ENCODE measurements around the gene PDF. TPM values are rescaled to one million over a fixed set of nuclear protein-coding genes. Genes with fewer than 3 reads are reported as not detected.

PDF gene
- total RNA-seq, 1 donor from 2014 or later, result 44.9 TPM

GRCh38 chr16:69318911-69319289 is 11.5 kb downstream of the PDF start:
- intact Hi-C loops (cut with DNase I), result no loop called here
- Histone ChIP-seq H3K4me1 (peaks cover 7% of the 10 kb centered on the region), H3K27me3 (no peaks in the 10 kb centered on the region), H3K4me3 (no peak overlapping the region), H3K9me3 (no peaks in the 10 kb centered on the region), H3K27ac (no peak overlapping the region), H3K36me3 (peaks cover 0 to 88% of the 10 kb centered on the region in 2 donors)
- no peak for TF ChIP-seq POLR2A (IDR thresholded peaks at IDR 0.05)
- no peak for TF ChIP-seq CTCF (IDR thresholded peaks at IDR 0.05)
- no peak for TF ChIP-seq POLR2AphosphoS5 (IDR thresholded peaks at IDR 0.05; ENCODE audit: insufficient read depth in 1 of 2, low read depth in 1 of 2)
- no peak for DNase-seq (ENCODE audit: extremely low spot score in 2 of 2)

- peaks cover 0 to 84% of the 10 kb centered on the region in 2 donors for H3K36me3 ChIP-seq
- intact Hi-C loops (cut with DNase I), result no loop called here
- H3K27me3 ChIP-seq, result no peaks in the 10 kb centered on the region
- H3K4me1 ChIP-seq, result peaks cover 4% of the 10 kb centered on the region
- H3K9me3 ChIP-seq, result no peaks in the 10 kb centered on the region
- DNase-seq (ENCODE audit: extremely low spot score in 2 of 2), result no peak
- TF ChIP-seq POLR2A (IDR thresholded peaks at IDR 0.05), result no peak
- no peak for TF ChIP-seq CTCF (IDR thresholded peaks at IDR 0.05)
- TF ChIP-seq POLR2AphosphoS5 (IDR thresholded peaks at IDR 0.05; ENCODE audit: insufficient read depth in 1 of 2, low read depth in 1 of 2), result no peak
- no peak overlapping the region for H3K4me3 ChIP-seq
- no peak overlapping the region for H3K27ac ChIP-seq
Measured at GRCh38 chr16:69318177-69318910, 12.0 kb downstream of the PDF start.

GRCh38 chr16:69316595-69317034 is 13.8 kb downstream of the PDF start:
- TF ChIP-seq POLR2A (IDR thresholded peaks at IDR 0.05) (no peak), CTCF (IDR thresholded peaks at IDR 0.05) (no peak), POLR2AphosphoS5 (IDR thresholded peaks at IDR 0.05; ENCODE audit: insufficient read depth in 1 of 2, low read depth in 1 of 2) (no peak)
- Histone ChIP-seq H3K27ac (no peak overlapping the region), H3K4me1 (peaks cover 16% of the 10 kb centered on the region), H3K9me3 (no peaks in the 10 kb centered on the region), H3K4me3 (no peak overlapping the region), H3K36me3 (peaks cover 0 to 67% of the 10 kb centered on the region in 2 donors), H3K27me3 (no peaks in the 10 kb centered on the region)
- intact Hi-C loops (cut with DNase I), result no loop called here
- no peak for DNase-seq (ENCODE audit: extremely low spot score in 2 of 2)

- Histone ChIP-seq H3K9me3 (no peaks in the 10 kb centered on the region), H3K27ac (no peak overlapping the region), H3K27me3 (no peaks in the 10 kb centered on the region), H3K4me1 (peaks cover 17% of the 10 kb centered on the region), H3K4me3 (no peak overlapping the region), H3K36me3 (peaks cover 0 to 58% of the 10 kb centered on the region in 2 donors)
- TF ChIP-seq CTCF (IDR thresholded peaks at IDR 0.05), result no peak
- no peak for TF ChIP-seq POLR2AphosphoS5 (IDR thresholded peaks at IDR 0.05; ENCODE audit: insufficient read depth in 1 of 2, low read depth in 1 of 2)
- no peak for TF ChIP-seq POLR2A (IDR thresholded peaks at IDR 0.05)
- intact Hi-C loops (cut with DNase I), result no loop called here
- DNase-seq (ENCODE audit: extremely low spot score in 2 of 2), result no peak
Measured at GRCh38 chr16:69315486-69316311, 14.7 kb downstream of the PDF start.
